Stimulated activated CD4-positive, alpha-beta T cell treated with anti-CD3 and anti-CD28 coated beads, Interleukin-2, amount 100 ng/mL, for 48 hours (primary cell): ENCODE data around the gene DPP7.

Experiments
- DNase-seq, 2 donors: peaks; one replicate each; pipeline ENCODE4 v3.0.0-alpha.2; 2020

DPP7 gene

DNA sequence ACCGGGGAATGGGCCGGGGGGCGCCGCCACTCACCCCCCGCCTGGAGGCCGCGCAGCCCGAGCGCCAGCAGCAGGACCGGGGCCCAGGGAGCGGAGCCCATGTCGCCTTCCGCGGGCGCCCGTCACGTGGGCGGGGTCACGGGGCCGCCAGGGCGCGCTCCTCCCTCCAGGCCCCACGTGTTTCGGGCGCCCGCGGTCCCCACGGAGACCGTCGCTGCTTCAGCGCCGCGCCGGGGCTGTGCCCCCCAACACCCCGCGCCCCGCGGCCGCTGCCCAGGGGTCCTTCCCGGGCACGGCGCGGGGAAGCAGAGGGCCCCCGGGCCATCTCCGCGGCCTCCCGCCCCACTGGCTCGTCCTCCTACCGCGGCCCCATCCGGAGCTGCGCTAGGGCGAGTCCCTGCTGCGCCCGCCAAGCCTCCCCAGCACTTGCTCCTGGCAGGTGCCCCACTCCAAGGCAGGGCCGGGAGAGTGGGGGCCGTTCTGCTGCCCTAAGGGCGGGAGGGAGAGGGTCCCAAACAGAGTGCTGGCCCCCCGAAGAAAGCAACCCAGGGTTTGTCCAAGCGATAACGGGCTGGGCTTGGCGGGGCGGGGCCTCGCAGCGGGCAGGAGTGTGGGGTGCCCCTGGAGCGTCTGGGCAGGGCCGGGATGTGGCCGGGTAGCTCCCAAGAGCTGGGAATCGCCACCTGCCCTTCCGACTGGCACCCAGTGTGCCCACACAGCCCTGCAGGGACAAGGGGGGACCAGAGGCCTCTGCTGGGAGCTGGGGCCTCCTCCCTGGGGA, at the start of gene DPP7:
DPP7 (minus strand) TSS at position 121 of the 781 bp plus-strand sequence; CDS start at position 101, 20 bp downstream.
- DNase-seq, result peak; percentile 69 to 80

DNA sequence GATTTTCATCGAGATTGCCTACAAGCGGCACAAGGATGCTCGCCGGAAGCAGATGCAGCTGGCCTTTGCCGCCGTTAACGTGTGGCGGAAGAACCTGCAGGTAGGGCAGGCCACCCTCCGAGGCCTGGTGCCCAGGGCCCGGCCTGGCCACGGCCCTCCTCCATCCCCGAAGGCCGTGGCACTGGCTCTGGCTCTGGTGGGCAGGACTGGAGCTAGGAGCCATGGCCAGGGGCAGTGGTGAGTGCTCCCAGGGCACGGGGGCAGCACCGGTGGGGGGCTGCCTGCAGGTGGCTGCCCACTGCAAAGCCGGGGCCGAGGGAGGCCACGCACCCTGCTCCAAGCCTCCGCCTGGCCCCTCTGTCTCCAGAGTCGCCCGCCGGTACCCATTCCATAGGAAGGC, 49.3 kb upstream of the DPP7 start:
- DNase-seq, result no peak

DNA sequence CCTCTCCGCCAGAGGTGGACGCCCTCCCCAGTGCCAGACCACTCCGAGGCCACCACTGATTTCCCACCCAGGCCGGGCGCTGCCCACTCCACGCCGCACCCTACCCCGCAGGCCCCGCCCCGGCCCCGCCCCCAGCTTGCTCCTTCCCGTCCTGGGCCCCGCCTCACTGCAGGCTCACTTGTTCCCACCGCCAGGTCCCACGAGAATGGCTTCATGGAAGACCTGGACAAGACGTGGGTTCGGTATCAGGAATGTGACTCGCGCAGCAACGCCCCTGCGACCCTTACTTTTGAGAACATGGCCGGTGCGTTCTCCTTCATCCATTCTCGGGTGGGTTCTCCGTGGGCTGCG, 48.8 kb upstream of the DPP7 start:
- DNase-seq, result no peak

DNA sequence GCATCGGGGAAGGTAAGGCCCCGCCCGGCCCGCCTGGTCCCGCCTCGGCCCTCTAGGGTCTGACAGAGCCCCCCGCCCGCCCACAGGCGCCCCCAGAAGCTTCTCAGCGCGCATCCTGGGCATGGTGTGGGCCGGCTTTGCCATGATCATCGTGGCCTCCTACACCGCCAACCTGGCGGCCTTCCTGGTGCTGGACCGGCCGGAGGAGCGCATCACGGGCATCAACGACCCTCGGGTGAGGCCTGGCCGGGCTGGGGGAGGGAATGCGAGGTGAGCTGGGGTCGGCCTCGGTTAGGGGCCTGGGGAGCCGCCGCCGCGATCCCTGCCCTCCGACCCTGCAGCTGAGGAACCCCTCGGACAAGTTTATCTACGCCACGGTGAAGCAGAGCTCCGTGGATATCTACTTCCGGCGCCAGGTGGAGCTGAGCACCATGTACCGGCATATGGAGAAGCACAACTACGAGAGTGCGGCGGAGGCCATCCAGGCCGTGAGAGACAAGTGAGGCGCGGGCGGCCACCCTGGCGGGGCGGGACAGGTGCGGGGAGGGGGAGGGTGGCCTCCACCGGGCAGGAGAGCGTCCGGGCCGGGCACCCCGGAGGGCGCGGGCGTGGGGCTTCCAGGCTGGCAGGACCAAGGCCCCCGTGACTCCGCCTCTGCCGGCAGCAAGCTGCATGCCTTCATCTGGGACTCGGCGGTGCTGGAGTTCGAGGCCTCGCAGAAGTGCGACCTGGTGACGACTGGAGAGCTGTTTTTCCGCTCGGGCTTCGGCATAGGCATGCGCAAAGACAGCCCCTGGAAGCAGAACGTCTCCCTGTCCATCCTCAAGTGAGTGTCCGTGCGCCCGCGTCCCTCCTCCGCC, 48.2 kb upstream of the DPP7 start:
- no peak for DNase-seq

DNA sequence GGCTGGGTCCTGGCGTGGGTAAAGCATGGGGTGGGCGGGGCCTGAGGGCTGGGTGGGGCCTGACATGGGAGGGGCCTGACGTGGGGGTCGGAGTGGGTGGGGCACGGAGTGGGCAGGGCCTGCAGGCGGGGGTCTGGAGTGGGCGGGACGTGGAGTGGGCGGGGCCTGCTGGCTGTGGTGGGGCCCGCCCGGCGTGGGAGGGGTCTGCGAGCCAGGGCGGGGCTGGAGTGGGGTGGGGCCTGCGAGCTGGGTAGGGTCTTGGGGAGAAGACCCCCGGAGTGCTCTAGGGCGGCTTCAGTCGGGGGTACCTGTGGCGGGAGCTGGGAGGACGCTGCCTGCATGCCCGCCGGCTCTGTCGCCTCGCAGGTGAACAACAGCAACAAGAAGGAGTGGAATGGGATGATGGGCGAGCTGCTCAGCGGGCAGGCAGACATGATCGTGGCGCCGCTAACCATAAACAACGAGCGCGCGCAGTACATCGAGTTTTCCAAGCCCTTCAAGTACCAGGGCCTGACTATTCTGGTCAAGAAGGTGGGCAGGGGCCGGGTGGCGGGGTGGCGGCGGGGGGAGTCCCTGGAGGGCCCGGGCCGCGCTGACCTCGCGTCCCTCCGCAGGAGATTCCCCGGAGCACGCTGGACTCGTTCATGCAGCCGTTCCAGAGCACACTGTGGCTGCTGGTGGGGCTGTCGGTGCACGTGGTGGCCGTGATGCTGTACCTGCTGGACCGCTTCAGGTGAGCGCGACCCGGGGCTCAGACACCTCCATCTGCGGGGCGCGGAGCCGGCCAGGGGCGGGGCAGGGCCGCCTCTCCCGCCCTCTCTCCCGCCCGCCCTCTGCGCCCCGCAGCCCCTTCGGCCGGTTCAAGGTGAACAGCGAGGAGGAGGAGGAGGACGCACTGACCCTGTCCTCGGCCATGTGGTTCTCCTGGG, 47.3 kb upstream of the DPP7 start:
- DNase-seq, result no peak

DNA sequence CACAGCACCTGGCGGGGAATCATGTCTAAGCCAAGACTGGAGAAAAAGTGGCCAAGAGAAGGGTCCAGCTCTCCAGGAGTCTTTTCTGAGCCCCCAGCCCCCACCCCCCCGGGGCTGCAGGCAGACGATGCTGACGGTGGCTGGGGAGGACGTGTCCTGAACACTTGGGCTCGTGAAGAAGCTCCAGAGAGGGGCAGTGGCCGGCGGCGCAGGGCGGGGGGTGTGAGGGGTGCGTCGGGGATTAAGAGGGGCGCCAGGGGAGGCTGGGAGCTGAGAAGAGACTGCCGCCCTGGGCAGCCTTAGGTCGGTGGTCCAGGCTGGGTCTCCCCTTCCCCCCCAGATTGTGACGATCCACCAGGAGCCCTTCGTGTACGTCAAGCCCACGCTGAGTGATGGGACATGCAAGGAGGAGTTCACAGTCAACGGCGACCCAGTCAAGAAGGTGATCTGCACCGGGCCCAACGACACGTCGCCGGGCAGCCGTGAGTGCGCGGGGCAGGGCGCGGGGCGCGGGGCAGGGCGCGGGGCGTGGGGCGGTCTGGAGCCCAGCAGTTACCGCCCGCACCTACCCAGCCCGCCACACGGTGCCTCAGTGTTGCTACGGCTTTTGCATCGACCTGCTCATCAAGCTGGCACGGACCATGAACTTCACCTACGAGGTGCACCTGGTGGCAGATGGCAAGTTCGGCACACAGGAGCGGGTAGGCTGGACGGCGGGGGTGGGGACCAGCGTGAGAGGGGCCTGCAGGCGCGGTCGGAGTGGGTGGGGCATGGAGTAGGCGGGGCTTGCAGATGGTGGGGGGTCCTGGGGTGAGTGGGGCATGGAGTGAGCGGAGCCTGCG, 46.4 kb upstream of the DPP7 start:
- DNase-seq, result no peak

DNA sequence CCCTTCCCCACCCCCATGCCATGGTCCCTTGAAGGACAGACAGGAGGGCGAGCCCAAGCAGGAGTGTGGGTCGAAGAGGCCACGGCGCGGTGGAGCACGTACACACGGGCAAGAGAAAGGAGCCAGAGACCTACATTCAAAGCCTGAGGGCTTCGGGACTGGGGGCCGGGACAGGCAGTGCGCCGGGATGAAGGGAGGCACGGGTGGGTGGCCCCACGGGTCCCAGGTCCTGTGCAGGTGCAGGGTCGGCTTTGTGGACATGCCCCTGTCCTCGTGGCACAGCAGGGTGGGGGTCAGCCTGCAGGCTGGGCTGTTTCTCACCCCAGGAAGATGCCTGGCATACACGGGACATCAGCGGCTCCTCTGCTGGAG, 45.5 kb upstream of the DPP7 start:
- DNase-seq, result no peak

DNA sequence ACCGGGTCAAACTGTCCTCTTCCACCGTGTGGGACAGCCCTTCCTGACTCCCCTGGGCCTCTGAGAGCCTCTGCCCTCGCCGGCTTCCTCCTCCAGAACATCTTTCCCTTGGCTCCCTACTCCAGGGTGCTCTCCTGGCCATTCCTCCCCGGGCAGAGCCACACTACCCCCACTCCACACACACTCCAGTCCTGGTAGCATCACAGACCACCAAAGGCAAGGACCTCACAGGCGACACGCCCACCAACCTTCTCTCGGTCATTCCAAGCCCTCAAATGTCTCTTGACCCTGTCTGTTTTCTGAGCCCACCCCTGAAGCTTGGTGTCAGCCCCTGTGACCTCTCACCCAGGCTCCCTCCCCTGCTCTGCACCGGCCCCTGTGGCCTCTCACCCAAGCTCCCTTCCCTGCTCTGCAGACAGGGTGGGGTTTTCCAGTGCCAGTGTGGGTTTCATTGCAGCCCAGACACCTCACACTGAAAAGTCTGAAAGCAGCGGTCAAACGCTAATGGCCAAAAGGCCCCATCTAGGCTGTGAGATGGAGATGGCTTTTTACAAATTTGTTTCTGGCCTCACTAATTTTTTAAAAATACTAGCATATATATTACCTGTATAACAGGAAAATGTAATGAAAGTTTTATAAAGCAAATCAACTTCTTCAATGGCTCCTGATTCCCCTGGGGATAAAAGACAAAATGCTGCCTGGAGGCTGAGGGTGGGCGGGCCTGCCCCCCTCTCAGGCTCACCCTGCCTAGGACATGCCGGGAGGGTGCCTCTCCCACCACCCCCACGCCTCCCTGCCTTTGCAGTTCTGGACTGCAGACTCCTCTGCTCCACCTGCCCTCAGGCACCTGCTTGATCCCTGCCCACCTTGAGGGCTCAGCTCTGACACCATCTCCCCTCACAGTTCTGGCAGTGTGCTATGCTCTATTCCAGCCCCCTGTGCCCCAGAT, 44.8 kb upstream of the DPP7 start:
- no peak for DNase-seq

DNA sequence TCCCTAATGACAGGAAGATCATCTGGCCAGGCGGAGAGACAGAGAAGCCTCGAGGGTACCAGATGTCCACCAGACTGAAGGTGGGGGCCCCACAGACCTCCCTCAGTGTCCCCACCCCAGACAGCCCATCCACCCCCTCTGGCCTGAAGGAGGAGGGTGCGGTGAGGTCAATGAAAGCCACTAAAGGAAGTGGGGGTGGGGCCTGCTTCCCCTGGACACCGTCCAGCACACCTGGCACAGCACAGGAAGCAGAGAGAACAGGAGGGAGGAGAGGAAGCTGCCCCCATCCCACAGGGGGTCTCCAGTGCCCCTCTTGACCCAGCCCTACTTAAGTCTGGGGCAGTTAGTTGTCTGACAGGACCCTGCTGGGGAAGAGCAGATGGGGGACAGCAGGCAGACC, 44.1 kb upstream of the DPP7 start:
- DNase-seq, result no peak

DNA sequence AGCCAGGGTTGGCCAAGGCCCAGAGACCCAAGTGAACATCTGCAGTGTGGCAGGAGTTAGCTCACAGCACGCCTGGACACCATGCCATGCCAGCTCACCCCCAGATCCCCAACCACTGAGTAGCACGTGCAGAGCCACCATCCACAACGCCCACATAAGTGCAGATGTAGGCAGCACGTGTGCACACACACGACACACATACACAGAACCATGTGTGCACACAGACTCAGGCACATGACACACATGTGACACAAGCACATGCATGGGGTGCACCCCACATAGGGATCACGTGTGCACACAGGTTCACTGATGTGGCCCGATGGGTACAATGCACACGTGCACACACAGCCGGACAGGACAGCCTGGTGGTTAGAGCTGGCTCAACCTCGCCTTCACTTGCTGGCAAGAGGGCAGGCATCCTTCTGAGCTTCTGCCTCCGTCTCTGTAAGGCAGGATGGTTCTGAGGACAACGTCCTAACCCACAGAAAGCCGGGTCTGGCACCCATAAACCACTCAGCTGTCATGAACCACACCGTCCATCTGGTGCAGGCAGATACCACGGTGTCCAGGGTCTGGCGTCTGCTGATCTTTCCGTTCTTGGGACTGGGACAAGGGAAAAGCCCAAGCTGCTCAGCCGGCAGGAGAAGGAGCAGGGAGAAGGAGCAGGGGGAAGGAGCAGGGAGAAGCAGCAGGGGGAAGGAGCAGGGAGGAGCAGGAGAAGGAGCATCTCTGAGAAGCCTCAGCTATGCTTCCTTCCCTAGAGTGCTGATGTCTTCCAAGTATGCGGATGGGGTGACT, 43.3 kb upstream of the DPP7 start:
- DNase-seq, result no peak

DNA sequence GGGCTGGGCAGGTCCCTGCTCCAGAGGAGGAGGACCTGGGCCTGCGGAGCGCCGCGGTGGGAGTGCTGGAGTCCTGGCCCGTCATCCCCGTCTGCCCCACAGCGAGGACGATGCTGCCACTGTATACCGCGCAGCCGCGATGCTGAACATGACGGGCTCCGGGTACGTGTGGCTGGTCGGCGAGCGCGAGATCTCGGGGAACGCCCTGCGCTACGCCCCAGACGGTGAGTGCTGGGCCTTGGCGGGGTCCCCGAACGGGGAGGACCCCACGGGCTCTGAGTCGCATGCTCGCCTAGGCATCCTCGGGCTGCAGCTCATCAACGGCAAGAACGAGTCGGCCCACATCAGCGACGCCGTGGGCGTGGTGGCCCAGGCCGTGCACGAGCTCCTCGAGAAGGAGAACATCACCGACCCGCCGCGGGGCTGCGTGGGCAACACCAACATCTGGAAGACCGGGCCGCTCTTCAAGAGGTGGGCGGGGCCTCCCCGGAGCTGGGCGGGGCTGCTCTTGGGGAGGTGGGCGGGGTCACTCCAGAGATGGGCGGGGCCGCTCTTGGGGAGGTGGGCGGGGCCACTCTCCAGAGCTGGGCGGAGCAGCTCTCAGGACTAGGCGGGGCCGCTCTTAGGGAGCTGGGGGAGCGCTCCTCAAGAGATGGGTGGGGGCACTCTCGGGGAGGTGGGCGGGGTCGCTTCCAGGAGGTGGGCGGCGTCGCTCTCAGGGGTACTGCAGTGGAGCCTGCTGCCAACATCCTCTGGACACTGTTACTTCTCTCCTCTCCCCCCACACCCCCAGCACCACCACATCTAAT, 42.2 kb upstream of the DPP7 start:
- peak; percentile 54 to 72 for DNase-seq

DNA sequence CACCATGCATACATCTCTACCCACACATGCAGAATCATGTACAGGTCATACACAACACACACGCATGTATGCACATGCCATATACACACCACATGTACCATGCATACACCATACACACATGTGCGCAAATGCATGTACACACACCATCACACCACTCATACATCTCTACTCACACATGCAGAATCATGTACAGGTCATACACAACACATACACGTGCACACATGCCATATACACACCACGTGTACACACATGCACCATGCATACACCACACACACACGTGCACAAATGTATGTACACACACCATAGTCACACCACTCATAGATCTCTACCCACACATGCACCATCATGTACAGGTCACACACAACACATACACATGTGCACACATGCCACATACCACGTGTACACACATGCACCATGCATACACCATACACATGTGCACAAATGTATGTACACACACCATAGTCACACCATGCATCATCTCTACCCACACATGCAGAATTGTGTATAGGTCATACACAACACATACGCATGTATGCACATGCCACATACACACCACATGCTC, 38.4 kb upstream of the DPP7 start:
- no peak for DNase-seq

DNA sequence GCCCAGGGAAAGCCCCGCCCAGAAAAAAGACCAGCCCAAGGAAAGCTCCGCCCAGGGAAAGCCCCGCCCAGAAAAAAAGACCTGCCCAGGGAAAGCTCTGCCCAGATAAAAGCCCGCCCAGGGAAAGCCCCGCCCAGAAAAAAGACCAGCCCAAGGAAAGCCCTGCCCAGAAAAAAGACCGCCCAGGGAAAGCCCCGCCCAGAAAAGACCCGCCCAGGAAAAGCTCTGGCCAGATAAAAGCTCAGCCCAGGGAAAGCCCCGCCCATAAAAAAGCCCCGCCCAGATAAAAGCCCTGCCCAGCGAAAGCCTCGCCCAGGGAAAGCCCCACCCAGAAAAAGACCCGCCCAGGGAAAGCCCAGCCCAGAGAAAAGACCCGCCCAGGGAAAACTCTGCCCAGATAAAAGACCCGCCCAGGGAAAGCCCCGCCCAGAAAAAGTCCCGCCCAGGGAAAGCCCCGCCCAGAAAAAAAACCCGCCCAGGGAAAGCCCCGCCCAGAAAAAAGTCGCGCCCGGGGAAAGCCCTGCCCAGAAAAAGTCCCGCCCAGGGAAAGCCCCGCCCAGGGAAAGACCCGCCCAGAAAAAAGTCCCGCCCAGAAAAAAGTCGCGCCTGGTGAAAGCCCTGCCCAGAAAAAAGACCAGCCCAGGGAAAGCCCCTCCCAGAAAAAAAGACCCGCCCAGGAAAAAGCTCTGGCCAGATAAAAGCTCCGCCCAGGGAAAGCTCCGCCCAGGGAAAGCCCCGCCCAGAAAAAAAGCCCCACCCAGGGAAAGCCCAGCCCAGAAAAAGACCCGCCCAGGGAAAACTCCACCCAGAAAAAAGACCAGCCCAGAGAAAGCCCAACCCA, 36.3 kb upstream of the DPP7 start:
- peak; percentile 55 to 57 for DNase-seq

DNA sequence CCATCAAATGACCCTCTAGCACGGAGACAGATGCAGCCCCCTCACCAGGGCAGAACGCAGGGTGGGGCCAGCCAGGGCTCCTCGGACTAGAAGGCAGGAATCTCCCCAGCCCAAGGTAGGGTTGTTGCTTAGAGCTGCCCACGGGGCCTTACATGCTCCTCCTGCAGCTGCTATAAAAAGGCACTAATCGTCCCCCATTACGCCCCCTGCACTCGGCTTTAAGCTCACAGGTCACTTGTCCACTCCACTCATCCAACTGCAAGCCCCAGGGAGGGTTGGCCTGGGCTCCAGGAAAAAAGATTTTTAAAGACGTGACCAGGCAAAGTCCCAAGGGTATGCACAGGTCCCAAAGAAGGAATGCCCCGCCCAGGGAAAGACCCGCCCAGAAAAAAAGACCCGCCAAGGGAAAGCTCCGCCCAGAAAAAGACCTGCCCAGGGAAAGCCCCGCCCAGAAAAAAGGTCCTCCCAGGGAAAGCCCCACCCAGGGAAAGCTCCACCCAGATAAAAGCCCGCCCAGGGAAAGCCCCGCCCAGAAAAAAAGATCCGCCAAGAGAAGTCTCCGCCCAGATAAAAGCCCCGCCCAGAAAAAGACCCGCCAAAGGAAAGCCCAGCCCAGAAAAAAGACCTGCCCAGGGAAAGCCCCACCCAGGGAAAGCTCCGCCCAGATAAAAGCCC, 35.5 kb upstream of the DPP7 start:
- DNase-seq, result no peak

DNA sequence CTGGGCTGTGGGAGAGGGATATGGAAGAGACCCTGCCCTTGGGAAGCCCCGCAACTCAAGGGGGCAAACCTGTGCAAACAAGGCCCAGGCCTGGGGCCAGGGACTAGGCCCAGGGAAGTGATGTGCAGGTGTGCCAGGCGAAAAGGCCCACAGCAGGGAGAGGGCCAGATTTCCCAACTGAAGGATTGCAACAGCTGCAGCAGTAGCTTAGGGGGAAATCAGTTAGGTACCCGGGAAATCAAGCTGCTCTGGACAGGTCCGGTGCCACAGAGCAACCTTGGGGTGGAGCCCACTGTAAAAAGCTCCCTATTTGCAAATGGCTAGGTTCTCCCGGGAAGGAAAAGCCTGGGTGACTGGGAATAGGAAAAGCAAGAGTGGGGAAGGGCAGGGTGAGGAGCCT, 34.8 kb upstream of the DPP7 start:
- DNase-seq, result no peak

DNA sequence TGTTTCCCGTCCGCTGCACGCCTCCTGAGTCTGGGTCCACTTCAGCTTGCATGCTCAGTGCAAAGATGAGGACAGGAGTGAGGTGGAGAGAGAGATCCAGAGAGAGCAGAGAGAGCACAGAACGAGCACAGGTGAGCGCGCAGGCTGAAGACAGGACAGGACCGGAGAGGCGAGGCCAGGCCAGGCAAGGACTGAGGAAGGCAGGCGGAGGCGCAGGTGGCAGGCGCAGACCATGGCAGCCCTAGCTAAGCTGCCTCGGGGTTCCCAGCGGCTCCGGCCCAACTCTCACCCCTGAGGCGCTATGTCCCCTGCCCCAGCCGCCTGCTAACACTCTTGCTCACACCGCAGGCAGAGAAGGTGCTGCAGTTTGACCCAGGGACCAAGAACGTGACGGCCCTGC, 34.1 kb upstream of the DPP7 start:
- no peak for DNase-seq

DNA sequence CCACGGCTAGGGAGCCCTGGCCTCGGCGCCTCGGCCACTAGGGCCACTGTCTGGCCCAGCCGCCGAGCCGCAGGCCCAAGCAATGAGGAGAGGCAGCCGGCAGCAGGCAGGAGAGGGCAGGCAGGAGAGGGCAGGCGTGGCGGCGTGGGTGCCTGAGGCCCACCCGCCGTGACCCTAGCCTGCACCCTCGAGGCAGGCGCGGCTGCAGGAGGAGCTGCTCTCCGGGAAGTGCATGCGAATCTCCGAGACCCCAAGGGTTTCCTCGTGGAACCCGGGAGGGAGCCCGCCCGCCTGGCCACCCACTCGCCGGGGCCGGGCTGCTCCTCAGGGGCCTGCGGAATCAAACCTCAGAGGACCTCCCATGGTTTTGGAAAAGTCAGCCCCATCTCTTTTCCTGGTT, 33.7 kb upstream of the DPP7 start:
- DNase-seq, result no peak

DNA sequence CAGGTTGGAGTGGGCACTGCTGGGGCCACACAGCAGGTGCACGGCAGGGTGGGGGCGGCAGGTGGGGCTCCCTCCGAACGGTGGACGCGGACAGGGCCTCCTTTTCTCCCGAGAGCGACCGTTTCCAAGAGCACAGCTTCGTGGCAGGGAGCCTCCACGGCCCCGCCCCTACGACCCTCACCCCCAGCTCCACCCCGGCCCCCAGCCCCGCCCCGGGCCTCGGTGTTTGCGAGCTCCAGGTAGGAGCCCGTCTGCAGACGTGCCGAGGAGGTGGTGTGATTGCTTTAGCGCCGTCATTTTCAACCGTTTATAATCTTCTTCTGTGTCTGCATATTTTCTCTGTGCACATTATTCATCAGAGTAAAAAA, 33.2 kb upstream of the DPP7 start:
- no peak for DNase-seq
